Heart left ventricle (tissue), 16 donors: ENCODE measurements around the gene ELMO2. TPM values are rescaled to one million over a fixed set of nuclear protein-coding genes. Genes with fewer than 3 reads are reported as not detected.

Experiments
- ATAC-seq, 4 donors: fragments of 200-7000 bp; cut with Tn5 transposase; one replicate each; pipeline ENCODE4 v1.9.1; 2020 to 2022; ENCODE audit warnings: moderate library complexity in 4 of 4, mild to moderate bottlenecking in 3 of 4, moderate number of reproducible peaks in 1 of 4
- DNase-seq, 5 donors: peaks; one replicate each; pipeline ENCODE4 v3.0.0-alpha.2; 2020
- H3K27ac ChIP-seq, 12 donors: fragments of 200-600 bp; sonication (generic) in 4 of 12; one replicate each; pipeline versions ENCODE4 v1.5.0 to v1.8.0; 2016 to 2022; ENCODE audit warnings: mild to moderate bottlenecking in 2 of 12
- H3K27me3 ChIP-seq, 9 donors: fragments of 200-600 bp; sonication (generic) in 2 of 9; one replicate each; pipeline versions ENCODE4 v1.5.1 to v1.8.0; 2016 to 2022; ENCODE audit warnings: mild to moderate bottlenecking in 3 of 9
- H3K36me3 ChIP-seq, 9 donors: fragments of 200-600 bp; sonication (generic) in 2 of 9; one replicate each; pipeline versions ENCODE4 v1.5.0 to v1.8.0; 2018 to 2022; ENCODE audit warnings: mild to moderate bottlenecking in 2 of 9
- H3K4me1 ChIP-seq, 12 donors: fragments of 200-600 bp; sonication (generic) in 4 of 12; one replicate each; pipeline versions ENCODE4 v1.5.0 to v1.8.0; 2016 to 2022; ENCODE audit warnings: mild to moderate bottlenecking in 3 of 12
- H3K4me3 ChIP-seq, 12 donors: fragments of 200-600 bp; sonication (generic) in 4 of 12; one replicate each; pipeline versions ENCODE4 v1.5.0 to v1.8.0; 2017 to 2022; ENCODE audit warnings: mild to moderate bottlenecking in 9 of 12, moderate library complexity in 4 of 12
- H3K9me3 ChIP-seq, 12 donors: fragments of 200-600 bp; sonication (generic) in 4 of 12; one replicate each; pipeline versions ENCODE4 v1.5.0 to v1.8.0; 2016 to 2022; ENCODE audit warnings: mild to moderate bottlenecking in 1 of 12
- CTCF ChIP-seq, 12 donors: fragments of 200-600 bp; sonication (generic) in 4 of 12; IDR thresholded peaks; one replicate each; pipeline versions ENCODE4 v1.5.0 to v1.8.0; 2018 to 2022; ENCODE audit warnings: antibody characterized with exemption in 12 of 12, mild to moderate bottlenecking in 5 of 12
- POLR2A ChIP-seq, 2 donors: fragments of 450-650 bp; IDR thresholded peaks; one replicate each; pipeline ENCODE4 v1.6.1; 2017; ENCODE audit warnings: antibody characterized with exemption in 2 of 2, mild to moderate bottlenecking in 2 of 2, moderate library complexity in 2 of 2
- WGBS, 4 donors: extraction: QIAGEN DNeasy Blood & Tissue Kit in 2 of 4; methylation state at CpG; one replicate each; pipeline versions ENCODE4 v1.1.5 to v1.1.7; 2013 to 2018; 5-methylcytosine and 5-hydroxymethylcytosine counted together
- intact Hi-C, 10 donors: fragments of 100-400 bp; cut with DNase I; formaldehyde crosslinking; loops; one replicate each; pipeline versions ENCODE4 v1.11.1 to v1.14.2; 2022
- polyA plus RNA-seq, 2 donors: library from polyadenylated mRNA; stranded (reverse); fragments of 200-250 nt; gene quantifications; one replicate each; pipeline ENCODE4 v1.2.3, GENCODE V29; 2013
- total RNA-seq, 9 donors: library from RNA; depleted of rRNA in 2 of 9; stranded (reverse); fragments of >200 nt in 2 of 9; fragmentation: NEBNext Ultra II Directional in 3 of 9; extraction: Animal tissue kit (Norgen Biotek cat#: 25700) in 3 of 9; gene quantifications; one replicate each; pipeline versions ENCODE4 v1.1.0 to v1.2.4, GENCODE V29; 2016 to 2023
- donor health status: ischemic (EF 13 %, LVEDD 7.1; RV severe dilation, severe dysfunction).
- donor health status: healthy with polysubstance abuse.
- donor health status: DM: no; HTN: yes; CAD: no.
- donor health status: DM: no; HTN: no; CAD: no.
- donor health status: ischemic (EF 25% LVEDD 6.9; RV normal size, moderate dysfunction).
- donor health status: ischemic (EF 25% LVEDD 5.7; RV mildly dilated, moderate dysfunction).
- donor health status: healthy.
- donor health status: DM: yes; HTN: yes; CAD: no.
- donor health status: ischemic (EF 35%, LVEDD 5.7; RV mildly dilated, moderate dysfunction).
- donor health status: nonischemic (EF 11% LVEDD 7.7; RV severe dilation, severe dysfunction).
- donor health status: DM: yes; HTN: yes; CAD: no.
- donor health status: PGD.
- donor health status: ischemic (EF 29% LVEDD 5.4; RV normal size, mild dysfunction).
- donor health status: nonischemic (EF 23%, LVEDD 6.1; RV moderate dilation, normal function).

ELMO2 gene
- total and polyA plus RNA-seq, 11 donors, result 14.6 to 57.5 (median 33.6) TPM

- no peak for ATAC-seq
These were observed 1.9 kb upstream of the ELMO2 start for GRCh38 chr20:46408281-46408731.

GRCh38 chr20:46407671-46407996 is 1.2 kb upstream of the ELMO2 start:
- Histone ChIP-seq H3K4me1 (peaks cover 7 to 50% (median 31%) of the 10 kb centered on the region in 12 donors), H3K9me3 (no peaks in the 10 kb centered on the region), H3K27ac (peak overlapping the region in 2 of 12 donors; percentile 98), H3K27me3 (no peaks in the 10 kb centered on the region), H3K4me3 (peak overlapping the region in 2 of 12 donors; percentile 78 to 95), H3K36me3 (peaks cover 0 to 4% (median 0%) of the 10 kb centered on the region in 9 donors)
- ATAC-seq (no peak), DNase-seq (no peak)
- intact Hi-C loops, result loop anchor here in 3 of 10 donors (2.0 kb wide), 2 partner anchors 43 to 435 kb away; partner anchors contain the start of gene ZNF335 (in 1 of the 3)
- TF ChIP-seq POLR2A (IDR thresholded peaks at IDR 0.05), result no peak
- no peak for TF ChIP-seq CTCF (IDR thresholded peaks at IDR 0.05)
- WGBS, 4 donors, result 53 to 63% (median 59%) methylated on average over 4 of the region's 4 CpGs

More at GRCh38 chr20:46408281-46408731, 1.9 kb upstream of the ELMO2 start:
- DNase-seq, result no peak
- intact Hi-C loops, result no loop called here
- TF ChIP-seq POLR2A (IDR thresholded peaks at IDR 0.05), result no peak
- no peak for TF ChIP-seq CTCF (IDR thresholded peaks at IDR 0.05)
- H3K36me3 ChIP-seq, result peaks cover 0 to 4% (median 0%) of the 10 kb centered on the region in 9 donors
- H3K9me3 ChIP-seq, result no peaks in the 10 kb centered on the region
- no peak overlapping the region for H3K27ac ChIP-seq
- peaks cover 3 to 43% (median 26%) of the 10 kb centered on the region in 12 donors for H3K4me1 ChIP-seq
- no peaks in the 10 kb centered on the region for H3K27me3 ChIP-seq
- 81 to 86% (median 83%) methylated on average over 5 of the region's 5 CpGs for WGBS, 4 donors
- H3K4me3 ChIP-seq, result no peak overlapping the region

- intact Hi-C loops, result loop anchor here in 4 of 10 donors (1.0 to 2.0 kb wide), 3 partner anchors 42 to 434 kb away; partner anchors contain the start of gene ZNF335 (in 1 of the 4)
- TF ChIP-seq POLR2A (IDR thresholded peaks at IDR 0.05) (no peak), CTCF (IDR thresholded peaks at IDR 0.05) (peak in 1 of 12 donors; percentile 2)
These were observed 713 bp upstream of the ELMO2 start for GRCh38 chr20:46406986-46407670.

GRCh38 chr20:46402331-46402811 is 4.0 kb downstream of the ELMO2 start:
- peaks cover 27 to 88% (median 70%) of the 10 kb centered on the region in 12 donors for H3K4me1 ChIP-seq
- 49 to 72% (median 54%) methylated on average over 2 of the region's 2 CpGs for WGBS, 4 donors

More at GRCh38 chr20:46406986-46407670, 713 bp upstream of the ELMO2 start:
- Histone ChIP-seq H3K36me3 (peaks cover 0 to 4% (median 0%) of the 10 kb centered on the region in 9 donors), H3K27me3 (no peaks in the 10 kb centered on the region), H3K27ac (peak overlapping the region; percentile 37 to 99 (median 95)), H3K4me1 (peaks cover 7 to 55% (median 36%) of the 10 kb centered on the region in 12 donors), H3K9me3 (no peaks in the 10 kb centered on the region), H3K4me3 (peak overlapping the region in 11 of 12 donors; percentile 69 to 99 (median 81))
- ATAC-seq (peak; percentile 47 to 56 (median 48)), DNase-seq (peak; percentile 43 to 83 (median 73))
- WGBS, 4 donors, result 14 to 18% (median 15%) methylated on average over 21 to 26 of the region's 26 CpGs

More at GRCh38 chr20:46402331-46402811, 4.0 kb downstream of the ELMO2 start:
- ATAC-seq (no peak), DNase-seq (no peak)
- Histone ChIP-seq H3K9me3 (no peaks in the 10 kb centered on the region), H3K4me3 (no peak overlapping the region), H3K27ac (peak overlapping the region in 8 of 12 donors; percentile 17 to 91 (median 78)), H3K27me3 (no peaks in the 10 kb centered on the region), H3K36me3 (peaks cover 0 to 19% (median 13%) of the 10 kb centered on the region in 9 donors)
- no peak for TF ChIP-seq POLR2A (IDR thresholded peaks at IDR 0.05)
- TF ChIP-seq CTCF (IDR thresholded peaks at IDR 0.05), result no peak
- intact Hi-C loops, result loop anchor here in 2 of 10 donors (5.0 kb wide), 2 partner anchors 35 to 40 kb away; no protein-coding TSS in a partner anchor
